ENCODE measurements around the gene SLC35C1.
A peak's percentile ranks its signal among the peaks of the same experiment; 100 is the strongest.

Gene SLC35C1

DNA sequence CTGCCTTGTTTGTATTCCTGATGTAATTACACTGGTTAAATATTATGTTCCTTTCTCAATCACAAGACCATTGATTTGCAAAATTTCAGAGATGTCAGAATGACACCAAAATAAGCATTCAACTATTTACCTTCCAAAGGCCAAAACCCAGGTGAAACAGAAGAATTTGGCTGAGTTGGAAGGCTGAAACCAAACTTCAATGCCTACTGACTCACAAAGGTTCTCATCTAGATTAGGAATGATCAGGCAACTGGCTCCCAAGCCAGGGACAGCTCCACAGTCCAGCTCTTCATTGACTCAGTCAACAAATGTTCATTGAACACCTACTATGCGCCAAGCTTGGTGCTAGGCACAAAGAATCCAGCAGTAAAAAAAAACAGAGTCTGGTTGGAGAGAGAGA, 13.4 kb upstream of the SLC35C1 start:
- H3K27me3 ChIP-seq (ENCODE audit: control insufficient read depth, insufficient read depth, low read length), result no peaks in the 10 kb centered on the region
- no peaks in the 10 kb centered on the region for H3K4me1 ChIP-seq (ENCODE audit: control insufficient read depth, insufficient read depth, low read length)
- no peaks in the 10 kb centered on the region for H3K9me3 ChIP-seq (ENCODE audit: control insufficient read depth, insufficient read depth, low read depth, low read length)
- no peak overlapping the region for H3K4me3 ChIP-seq (ENCODE audit: low read depth, low read length)
- H3K27ac ChIP-seq (ENCODE audit: low read depth, low read length), result no peak overlapping the region
- no peak overlapping the region for H3K9ac ChIP-seq (ENCODE audit: low read length)
- no peaks in the 10 kb centered on the region for H3K36me3 ChIP-seq (ENCODE audit: control insufficient read depth, insufficient read depth, low read length)

DNA sequence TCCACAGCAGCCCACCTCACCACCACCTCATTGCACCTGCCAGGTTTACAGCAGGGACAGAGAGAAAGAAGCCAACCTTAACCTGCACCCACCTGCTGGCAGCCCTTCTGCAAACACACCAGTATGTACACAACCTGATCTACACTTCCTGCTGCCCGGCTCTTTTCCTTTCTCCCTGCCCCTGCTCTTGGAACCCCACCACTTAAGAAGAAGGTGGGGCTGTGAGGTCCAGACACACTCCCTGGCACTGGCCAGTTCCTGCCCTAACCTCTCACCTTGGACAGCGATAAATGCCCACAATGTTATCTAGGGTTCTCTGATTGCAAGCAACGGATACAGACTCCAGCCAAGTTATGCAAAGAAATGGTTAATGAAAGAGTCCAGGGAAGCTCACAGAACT, 10.8 kb upstream of the SLC35C1 start:
- Histone ChIP-seq H3K27ac (ENCODE audit: low read depth, low read length) (no peak overlapping the region), H3K27me3 (ENCODE audit: control insufficient read depth, insufficient read depth, low read length) (no peaks in the 10 kb centered on the region), H3K4me3 (ENCODE audit: low read depth, low read length) (no peak overlapping the region), H3K4me1 (ENCODE audit: control insufficient read depth, insufficient read depth, low read length) (no peaks in the 10 kb centered on the region), H3K36me3 (ENCODE audit: control insufficient read depth, insufficient read depth, low read length) (no peaks in the 10 kb centered on the region), H3K9ac (ENCODE audit: low read length) (no peak overlapping the region), H3K9me3 (ENCODE audit: control insufficient read depth, insufficient read depth, low read depth, low read length) (no peaks in the 10 kb centered on the region)

DNA sequence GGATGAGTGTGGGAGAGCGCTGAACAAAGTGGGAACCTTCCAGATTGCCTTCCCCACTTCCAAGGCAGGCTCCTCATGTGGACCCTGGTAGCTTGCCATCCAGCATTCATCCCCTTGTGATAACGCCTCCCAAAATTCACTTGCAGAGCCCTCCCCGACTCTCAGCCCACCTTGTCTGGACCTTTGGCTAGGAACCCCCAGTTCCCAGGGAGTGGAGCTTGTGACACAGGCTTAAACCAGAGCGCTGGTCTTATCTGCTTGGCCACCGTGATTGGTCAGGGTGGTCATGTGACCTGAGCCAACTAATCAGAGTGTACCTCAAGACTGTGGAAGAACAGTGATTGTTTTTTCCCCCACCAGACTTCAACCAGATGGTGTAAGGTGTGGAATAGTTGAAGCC, 9.6 kb upstream of the SLC35C1 start:
- Histone ChIP-seq H3K9me3 (ENCODE audit: control insufficient read depth, insufficient read depth, low read depth, low read length) (no peaks in the 10 kb centered on the region), H3K27ac (ENCODE audit: low read depth, low read length) (no peak overlapping the region), H3K4me3 (ENCODE audit: low read depth, low read length) (no peak overlapping the region), H3K27me3 (ENCODE audit: control insufficient read depth, insufficient read depth, low read length) (no peaks in the 10 kb centered on the region), H3K9ac (ENCODE audit: low read length) (no peak overlapping the region), H3K4me1 (ENCODE audit: control insufficient read depth, insufficient read depth, low read length) (no peaks in the 10 kb centered on the region), H3K36me3 (ENCODE audit: control insufficient read depth, insufficient read depth, low read length) (no peaks in the 10 kb centered on the region)

DNA sequence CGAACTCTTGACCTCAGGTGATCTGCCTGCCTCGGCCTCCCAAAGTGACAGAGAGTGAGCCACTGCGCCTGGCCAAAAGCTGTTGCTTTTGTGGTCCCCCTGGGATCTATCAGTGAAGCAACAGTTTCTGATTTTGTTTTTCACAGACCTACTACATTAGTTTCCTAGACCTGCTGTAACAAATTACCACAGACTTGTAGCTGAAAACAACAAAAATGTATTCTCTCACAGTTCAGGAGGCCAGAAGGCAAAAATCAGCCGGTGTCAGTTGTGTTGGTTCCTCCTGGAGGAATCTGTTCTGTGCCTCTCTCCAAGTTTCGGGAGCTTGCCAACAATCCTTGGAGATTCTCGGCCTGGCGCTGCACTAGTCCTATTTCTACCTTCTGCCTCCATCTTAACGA, 8.5 kb upstream of the SLC35C1 start:
- Histone ChIP-seq H3K9ac (ENCODE audit: low read length) (no peak overlapping the region), H3K4me3 (ENCODE audit: low read depth, low read length) (no peak overlapping the region), H3K27me3 (ENCODE audit: control insufficient read depth, insufficient read depth, low read length) (0 out of 2 replicates have a peak, but pooled peaks cover 5% of the 10 kb centered on the region), H3K36me3 (ENCODE audit: control insufficient read depth, insufficient read depth, low read length) (no peaks in the 10 kb centered on the region), H3K9me3 (ENCODE audit: control insufficient read depth, insufficient read depth, low read depth, low read length) (no peaks in the 10 kb centered on the region), H3K27ac (ENCODE audit: low read depth, low read length) (no peak overlapping the region), H3K4me1 (ENCODE audit: control insufficient read depth, insufficient read depth, low read length) (no peaks in the 10 kb centered on the region)

DNA sequence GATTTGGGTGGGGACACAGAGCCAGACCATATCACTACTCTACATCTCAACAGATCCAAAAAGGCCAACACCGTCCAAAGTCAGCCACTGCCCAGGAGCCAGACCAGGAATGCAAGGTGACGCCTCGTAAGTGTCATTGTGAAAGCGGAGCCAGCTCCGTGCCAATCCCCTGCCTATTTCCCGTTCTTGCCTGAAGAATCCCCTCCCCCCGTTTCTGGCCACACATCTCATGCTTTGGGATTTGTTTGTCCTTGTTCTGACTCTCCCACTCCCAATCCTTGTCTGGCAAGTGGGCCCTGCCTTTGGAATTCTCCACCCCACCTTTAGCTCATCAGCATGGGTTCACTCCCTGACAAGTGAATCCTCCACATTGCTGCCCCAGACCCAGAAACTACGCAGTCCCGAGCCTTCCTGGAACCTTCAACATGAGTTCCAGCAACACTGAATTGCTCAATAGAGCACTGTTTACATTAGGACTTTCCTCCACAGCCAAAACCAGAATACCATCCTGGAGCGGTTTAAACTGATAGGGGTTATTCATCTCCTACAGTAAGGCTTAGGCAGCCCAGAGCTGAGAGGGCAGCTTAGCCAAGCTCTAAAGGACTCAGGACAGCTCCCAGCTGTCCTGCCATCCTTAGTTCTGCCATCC, 6.0 kb upstream of the SLC35C1 start:
- no peak overlapping the region for H3K9ac ChIP-seq (ENCODE audit: low read length)

DNA sequence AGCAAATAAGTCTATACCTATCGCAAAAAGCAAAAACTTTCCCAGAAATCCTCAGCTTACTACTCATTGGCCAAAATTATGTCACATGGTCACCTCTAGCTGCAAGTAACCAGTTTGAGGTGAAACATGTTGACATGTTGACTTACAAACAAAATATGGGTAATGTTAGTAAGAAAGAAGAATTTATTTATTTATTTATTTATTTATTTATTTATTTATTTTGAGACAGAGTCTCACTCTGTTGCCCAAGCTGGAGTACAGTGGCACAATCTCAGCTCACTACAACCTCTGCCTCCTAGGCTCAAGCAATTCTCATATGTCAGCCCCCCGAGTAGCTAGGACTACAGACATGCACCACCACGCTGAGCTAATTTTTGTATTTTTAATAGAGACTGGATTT, 5.4 kb upstream of the SLC35C1 start:
- Histone ChIP-seq H3K27ac (ENCODE audit: low read depth, low read length) (no peak overlapping the region), H3K9ac (ENCODE audit: low read length) (no peak overlapping the region), H3K4me1 (ENCODE audit: control insufficient read depth, insufficient read depth, low read length) (no peaks in the 10 kb centered on the region), H3K9me3 (ENCODE audit: control insufficient read depth, insufficient read depth, low read depth, low read length) (no peaks in the 10 kb centered on the region), H3K4me3 (ENCODE audit: low read depth, low read length) (no peak overlapping the region), H3K27me3 (ENCODE audit: control insufficient read depth, insufficient read depth, low read length) (peaks cover 31% of the 10 kb centered on the region), H3K36me3 (ENCODE audit: control insufficient read depth, insufficient read depth, low read length) (no peaks in the 10 kb centered on the region)

More for the DNA sequence above, 6.0 kb upstream of the SLC35C1 start:
- Histone ChIP-seq H3K27ac (ENCODE audit: low read depth, low read length) (no peak overlapping the region), H3K4me3 (ENCODE audit: low read depth, low read length) (no peak overlapping the region), H3K4me1 (ENCODE audit: control insufficient read depth, insufficient read depth, low read length) (no peaks in the 10 kb centered on the region), H3K9me3 (ENCODE audit: control insufficient read depth, insufficient read depth, low read depth, low read length) (no peaks in the 10 kb centered on the region), H3K36me3 (ENCODE audit: control insufficient read depth, insufficient read depth, low read length) (no peaks in the 10 kb centered on the region), H3K27me3 (ENCODE audit: control insufficient read depth, insufficient read depth, low read length) (peaks cover 27% of the 10 kb centered on the region)

DNA sequence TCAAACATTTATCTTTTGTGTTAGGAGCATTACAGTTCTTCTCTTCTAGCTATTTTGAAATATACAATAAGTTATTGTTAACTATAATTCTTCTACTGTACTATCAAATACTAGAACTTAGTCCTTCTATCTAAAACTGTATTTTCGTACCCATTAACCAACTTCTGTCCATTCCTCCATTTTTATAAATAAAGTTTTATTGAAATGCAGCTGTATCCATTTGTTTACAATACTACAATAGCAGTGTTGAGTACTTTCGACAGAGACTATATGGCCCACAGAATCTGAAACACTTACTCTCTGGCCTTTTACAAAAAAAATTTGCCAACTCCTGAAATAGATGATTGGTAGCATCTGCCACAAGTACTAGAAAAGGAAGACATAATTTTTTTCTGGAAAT, 4.7 kb upstream of the SLC35C1 start:
- Histone ChIP-seq H3K27me3 (ENCODE audit: control insufficient read depth, insufficient read depth, low read length) (peaks cover 31% of the 10 kb centered on the region), H3K4me1 (ENCODE audit: control insufficient read depth, insufficient read depth, low read length) (no peaks in the 10 kb centered on the region), H3K27ac (ENCODE audit: low read depth, low read length) (no peak overlapping the region), H3K36me3 (ENCODE audit: control insufficient read depth, insufficient read depth, low read length) (no peaks in the 10 kb centered on the region), H3K9me3 (ENCODE audit: control insufficient read depth, insufficient read depth, low read depth, low read length) (no peaks in the 10 kb centered on the region), H3K4me3 (ENCODE audit: low read depth, low read length) (no peak overlapping the region), H3K9ac (ENCODE audit: low read length) (no peak overlapping the region)

DNA sequence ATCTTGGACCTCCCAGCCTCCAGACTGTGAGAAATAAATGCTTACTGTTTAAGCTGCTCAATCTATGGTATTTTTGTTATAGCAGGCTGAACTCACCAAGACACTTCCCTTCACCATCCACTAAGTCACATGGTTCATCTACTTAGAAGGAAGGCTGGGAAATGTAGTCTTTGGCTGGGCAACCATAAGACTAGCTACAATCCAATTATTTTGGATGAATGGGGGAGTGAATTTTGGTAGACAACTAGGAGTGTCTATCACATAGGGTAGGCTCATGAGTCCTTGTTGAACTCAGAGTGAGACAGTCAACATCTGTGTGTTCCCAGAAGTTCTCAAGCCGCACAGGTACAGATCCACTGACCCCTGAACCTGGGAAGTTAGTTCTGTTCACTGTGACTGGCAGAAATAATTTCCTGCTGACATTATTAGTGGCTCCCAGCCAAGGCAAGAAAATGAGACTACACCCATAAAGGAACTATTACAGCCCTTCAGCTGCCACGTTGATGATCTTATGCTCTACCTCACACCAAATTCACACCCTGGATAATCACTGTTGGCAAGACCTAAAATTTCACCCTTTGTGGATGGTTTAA, 3.1 kb upstream of the SLC35C1 start:
- Histone ChIP-seq H3K9ac (ENCODE audit: low read length) (no peak overlapping the region), H3K9me3 (ENCODE audit: control insufficient read depth, insufficient read depth, low read depth, low read length) (no peaks in the 10 kb centered on the region), H3K27ac (ENCODE audit: low read depth, low read length) (no peak overlapping the region), H3K36me3 (ENCODE audit: control insufficient read depth, insufficient read depth, low read length) (no peaks in the 10 kb centered on the region), H3K4me3 (ENCODE audit: low read depth, low read length) (no peak overlapping the region), H3K4me1 (ENCODE audit: control insufficient read depth, insufficient read depth, low read length) (peaks cover 12% of the 10 kb centered on the region; the same call in 1 of the 2 replicates), H3K27me3 (ENCODE audit: control insufficient read depth, insufficient read depth, low read length) (peaks cover 31% of the 10 kb centered on the region)

DNA sequence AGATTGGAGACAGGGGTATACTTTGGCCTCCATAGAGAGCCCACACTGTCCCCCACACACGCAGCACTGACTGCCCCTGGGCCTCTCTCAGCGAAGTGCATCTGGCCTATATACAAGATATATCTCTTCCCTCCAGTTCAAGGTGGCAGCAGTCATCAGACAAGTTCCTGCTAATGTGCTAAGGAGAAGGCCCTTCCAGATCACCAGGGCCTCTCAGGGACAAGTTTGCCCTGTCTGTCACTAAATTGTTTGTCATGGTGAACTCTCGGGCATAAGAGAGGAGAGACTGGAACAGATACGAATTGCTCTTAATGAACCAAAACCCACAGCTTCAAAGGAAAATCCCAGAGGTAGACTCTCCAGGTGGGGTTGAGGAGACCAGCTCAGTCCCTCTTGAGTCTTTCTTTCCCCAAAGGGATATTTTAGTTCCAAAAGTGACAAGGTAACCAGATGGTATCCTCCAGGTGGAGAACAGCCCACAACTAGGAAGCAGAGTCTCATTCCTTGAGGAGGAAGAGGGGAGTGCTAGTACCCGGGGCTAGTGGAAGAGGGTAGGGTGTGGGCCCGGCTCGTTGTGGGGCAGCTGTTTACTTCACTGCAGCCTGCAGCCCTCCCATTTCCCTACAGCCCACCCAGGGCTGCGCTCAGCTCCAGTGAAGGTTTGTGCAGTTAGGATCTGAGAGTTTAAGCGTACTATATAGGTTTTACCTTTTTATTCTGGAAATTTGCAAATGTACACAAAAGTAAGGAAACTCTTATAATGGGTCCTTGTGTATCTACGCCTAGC, 2.2 kb upstream of the SLC35C1 start:
- Histone ChIP-seq H3K27me3 (ENCODE audit: control insufficient read depth, insufficient read depth, low read length) (peaks cover 31% of the 10 kb centered on the region), H3K36me3 (ENCODE audit: control insufficient read depth, insufficient read depth, low read length) (no peaks in the 10 kb centered on the region), H3K4me3 (ENCODE audit: low read depth, low read length) (no peak overlapping the region), H3K9me3 (ENCODE audit: control insufficient read depth, insufficient read depth, low read depth, low read length) (no peaks in the 10 kb centered on the region), H3K27ac (ENCODE audit: low read depth, low read length) (no peak overlapping the region), H3K9ac (ENCODE audit: low read length) (no peak overlapping the region), H3K4me1 (ENCODE audit: control insufficient read depth, insufficient read depth, low read length) (peaks cover 20% of the 10 kb centered on the region; the same call in 1 of the 2 replicates)

DNA sequence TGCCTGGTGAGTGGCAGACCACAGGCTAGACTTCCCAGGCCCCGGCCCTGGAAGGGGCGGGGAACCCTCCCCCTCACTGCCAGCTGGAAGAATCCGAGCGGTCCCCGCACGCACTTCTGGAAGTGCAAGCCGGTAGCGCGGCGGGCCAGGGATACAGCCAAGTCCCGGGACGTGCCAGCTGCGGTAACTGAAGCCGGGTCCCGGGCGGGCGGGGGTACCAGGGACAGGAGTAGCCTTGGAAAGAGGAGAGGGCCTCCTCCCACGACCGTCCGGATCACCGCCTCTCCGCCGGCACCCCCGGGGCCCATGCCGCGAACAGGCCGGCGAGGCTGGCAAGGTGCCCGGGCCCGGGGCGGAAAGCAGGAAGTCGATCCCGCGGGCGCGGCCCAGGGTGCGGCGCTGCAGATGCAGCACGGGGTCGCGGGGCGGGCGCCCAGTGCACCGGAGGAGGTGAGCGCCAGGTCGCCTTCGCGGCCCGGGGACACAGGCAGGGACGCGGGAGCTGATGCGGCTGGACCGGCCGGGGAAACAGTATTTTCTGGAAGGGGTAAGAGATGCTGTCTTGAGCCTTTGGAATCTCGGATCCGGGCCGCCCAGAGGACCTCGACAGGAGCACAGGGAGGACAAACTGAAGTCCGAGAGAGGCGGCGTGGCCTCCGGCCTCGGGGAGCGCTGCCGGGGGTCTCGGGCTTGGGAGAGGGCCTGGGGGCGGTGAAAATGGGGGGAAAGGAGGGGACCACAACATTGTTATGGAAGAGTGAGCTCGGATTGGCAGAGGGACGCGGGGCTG, 783 bp upstream of the SLC35C1 start:
- Histone ChIP-seq H3K9ac (ENCODE audit: low read length) (no peak overlapping the region), H3K4me1 (ENCODE audit: control insufficient read depth, insufficient read depth, low read length) (peaks cover 22% of the 10 kb centered on the region; the same call in 1 of the 2 replicates), H3K36me3 (ENCODE audit: control insufficient read depth, insufficient read depth, low read length) (no peaks in the 10 kb centered on the region), H3K4me3 (ENCODE audit: low read depth, low read length) (peak overlapping the region; percentile 90), H3K27me3 (ENCODE audit: control insufficient read depth, insufficient read depth, low read length) (peaks cover 31% of the 10 kb centered on the region), H3K27ac (ENCODE audit: low read depth, low read length) (no peak overlapping the region), H3K9me3 (ENCODE audit: control insufficient read depth, insufficient read depth, low read depth, low read length) (no peaks in the 10 kb centered on the region)

All from HUES6 (cell line).